Dermis blood vessel endothelial cell (primary cell): ENCODE results near the gene PAIP2B. TPM values are rescaled to one million over a fixed set of nuclear protein-coding genes. Genes with fewer than 3 reads are reported as not detected.
A peak's percentile ranks its signal among the peaks of the same experiment; 100 is the strongest.

Experiments used
- DNase-seq: peaks from one replicate; pipeline ENCODE4 v3.0.0; 2010
- total RNA-seq: library from RNA; depleted of rRNA; stranded (reverse); fragments of >200 nt; gene quantifications from 2 replicates; pipeline ENCODE4 v1.2.3, GENCODE V29; 2014

The PAIP2B gene
- total RNA-seq, 1 donor from 2014 or later, result 1.9 TPM

- no peak for DNase-seq
These were observed 75.3 kb downstream of the PAIP2B start for GRCh38 chr2:71151620-71152019.

- DNase-seq, result peak; percentile 52
These were observed 76.7 kb downstream of the PAIP2B start for GRCh38 chr2:71150082-71150816.

- no peak for DNase-seq
These were observed 78.3 kb downstream of the PAIP2B start for GRCh38 chr2:71148506-71149063.

- DNase-seq, result no peak
These were observed 83.1 kb downstream of the PAIP2B start for GRCh38 chr2:71143782-71144181.

GRCh38 chr2:71136174-71136573 lies 90.7 kb downstream of the PAIP2B start:
- DNase-seq, result no peak

- no peak for DNase-seq
These were observed 93.3 kb downstream of the PAIP2B start for GRCh38 chr2:71133603-71134002.

Other genes with a start within 250 kb of the PAIP2B start
- 0.51 and 0.74 TPM in 2 replicates for gene ANKRD53, start 248.5 kb downstream of the PAIP2B start, total RNA-seq
- 38.8 and 64.5 TPM in 2 replicates for gene TEX261, start 232.2 kb downstream of the PAIP2B start, total RNA-seq
- 46.5 and 61.1 TPM in 2 replicates for gene NAGK, start 158.5 kb downstream of the PAIP2B start, total RNA-seq
- gene MCEE, start 96.9 kb downstream of the PAIP2B start, total RNA-seq, result 9.7 and 14.0 TPM in 2 replicates
- gene MPHOSPH10, start 96.5 kb downstream of the PAIP2B start, total RNA-seq, result 17.4 and 18.9 TPM in 2 replicates
- 128 and 163 TPM in 2 replicates for gene ZNF638, start 104.7 kb upstream of the PAIP2B start, total RNA-seq
- gene DYSF, start 226.5 kb upstream of the PAIP2B start, total RNA-seq, result 145 and 268 TPM in 2 replicates